Fibroblast of villous mesenchyme (primary cell): ENCODE measurements around the gene ZNF511. TPM values are rescaled to one million over a fixed set of nuclear protein-coding genes. Genes with fewer than 3 reads are reported as not detected.

Source experiments
- DNase-seq: peaks from one replicate; pipeline ENCODE4 v3.0.0-alpha.2; 2010; ENCODE audit warnings: low read depth
- H3K4me3 ChIP-seq: 2 replicates; pipeline ENCODE4 v1.5.1; 2011; ENCODE audit warnings: low read depth, mild to moderate bottlenecking, low read length
- CTCF ChIP-seq: IDR thresholded peaks from 2 replicates; pipeline ENCODE4 v1.5.1; 2012; ENCODE audit warnings: low read depth, mild to moderate bottlenecking, low read length; ENCODE audit not compliant: insufficient read depth
- total RNA-seq: library from RNA; depleted of rRNA; stranded (reverse); fragments of >200 nt; gene quantifications from 2 replicates; pipeline ENCODE4 v1.2.3, GENCODE V29; 2012

The ZNF511 gene
- total RNA-seq, 1 donor = 21.2 TPM

DNA sequence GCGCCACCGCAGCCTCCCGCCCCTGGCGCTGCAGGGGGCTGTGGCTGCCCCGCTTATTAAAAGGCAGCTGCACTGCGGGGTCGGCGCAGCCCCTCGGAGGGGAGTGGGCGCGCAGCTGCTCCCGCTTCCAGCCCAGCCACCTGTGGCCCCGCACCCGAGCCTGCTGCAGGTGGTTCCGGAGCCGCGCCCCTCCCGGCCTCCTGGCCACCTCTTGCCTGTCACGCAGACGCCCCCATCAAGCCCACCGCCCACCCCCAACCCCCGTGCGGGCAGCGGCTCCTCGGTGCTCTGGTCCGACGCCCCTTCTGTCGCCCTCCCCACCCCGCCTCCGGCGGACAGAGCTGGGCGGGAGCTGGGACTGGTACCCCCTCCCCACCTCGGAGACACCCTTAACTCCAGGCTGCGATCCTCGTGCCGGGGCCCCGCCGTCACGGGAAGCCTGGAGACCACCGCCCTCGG, 27.4 kb downstream of the ZNF511 start:
- no peak overlapping the region for H3K4me3 ChIP-seq
- TF ChIP-seq CTCF = no peak
- DNase-seq = no peak

- no peak for DNase-seq
- H3K4me3 ChIP-seq = peak within 1 kb of the TSS; percentile 52
- no peak for TF ChIP-seq CTCF
These were observed 28.1 kb downstream of the ZNF511 start, which contains the start of gene CALY for GRCh38 chr10:133336577-133337369. TSS of gene CALY (minus strand) at chr10:133336896. CDS start at chr10:133328989, 7,907 bp downstream.

DNA sequence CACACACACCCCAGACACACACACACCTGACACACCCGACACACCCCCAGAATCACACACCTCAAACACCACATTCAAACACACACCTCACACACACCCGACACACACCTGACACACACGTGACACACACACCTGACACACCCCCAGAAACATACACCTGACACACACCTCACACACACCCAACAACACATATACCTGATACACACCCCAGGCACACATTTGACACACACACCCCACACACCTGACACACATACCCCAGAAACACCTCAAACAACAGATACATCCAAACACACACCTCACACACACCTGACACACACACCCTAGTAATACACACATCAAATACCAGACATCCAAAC, 28.6 kb downstream of the ZNF511 start:
- no peak for DNase-seq
- no peak for TF ChIP-seq CTCF
- H3K4me3 ChIP-seq = no peak overlapping the region

DNA sequence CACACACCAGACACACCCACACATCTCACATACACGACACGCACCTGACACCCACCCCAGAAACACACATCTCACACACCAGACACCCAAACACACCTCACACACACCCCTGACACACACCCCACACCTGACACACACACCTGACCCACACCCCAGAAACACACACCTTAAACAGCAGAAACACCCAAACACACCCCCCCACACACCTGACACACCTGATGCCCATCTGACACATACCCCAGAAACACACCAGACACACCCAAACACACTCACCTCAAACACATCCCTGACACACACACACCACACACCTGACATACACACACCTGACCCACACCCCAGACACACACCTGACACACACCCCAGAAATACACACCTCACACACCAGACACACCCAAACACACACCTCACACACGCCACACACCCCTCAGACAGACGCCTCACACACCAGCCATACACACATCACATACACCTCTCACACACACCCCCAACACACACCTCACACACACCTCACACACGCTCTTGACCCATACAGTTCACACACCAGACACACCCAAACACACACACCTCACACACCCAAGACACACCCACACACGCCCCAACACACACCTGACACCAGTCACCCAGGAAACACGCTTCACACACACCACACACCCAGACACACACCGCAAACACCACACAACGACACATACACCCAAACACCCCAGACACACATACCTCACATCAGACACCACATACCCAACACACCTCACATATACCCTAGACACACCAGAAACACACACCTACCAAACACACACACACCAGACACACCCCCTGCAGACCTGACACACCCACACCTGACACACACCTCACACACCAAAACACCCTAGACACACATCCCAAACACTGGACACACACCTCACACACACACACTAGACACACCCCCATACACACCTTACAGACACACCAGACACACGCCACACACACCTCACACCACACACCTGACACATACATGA, 29.7 kb downstream of the ZNF511 start:
- no peak for TF ChIP-seq CTCF
- no peak for DNase-seq
- no peak overlapping the region for H3K4me3 ChIP-seq

DNA sequence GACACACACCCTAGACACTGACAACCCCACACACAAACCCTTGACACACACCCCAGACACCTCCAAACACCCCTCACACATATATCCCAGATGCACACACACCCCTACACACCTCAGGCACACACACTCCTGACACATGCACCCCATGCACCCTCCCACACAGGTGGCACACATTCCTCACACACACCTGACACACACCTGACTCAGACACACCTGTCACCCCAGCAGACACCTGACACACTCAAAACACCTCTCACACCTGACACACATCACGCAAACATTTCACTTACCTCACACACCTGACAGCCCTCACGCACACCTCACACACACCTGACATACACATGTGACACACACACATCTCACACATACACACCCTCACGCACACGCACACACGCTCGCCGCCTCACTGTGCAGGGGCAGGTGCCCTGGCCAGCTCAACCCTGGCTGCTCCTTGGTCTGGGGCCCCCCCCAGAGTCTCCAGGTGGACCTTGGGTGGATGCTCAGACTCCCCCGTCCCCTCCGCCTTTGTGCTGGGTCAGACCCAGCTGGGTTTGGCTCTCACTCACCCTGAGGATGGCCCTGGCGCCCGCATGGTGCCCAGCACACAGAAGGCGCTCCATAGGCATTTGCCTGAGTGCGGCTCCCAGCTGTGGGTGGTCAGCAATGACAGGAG, 31.1 kb downstream of the ZNF511 start:
- H3K4me3 ChIP-seq = no peak overlapping the region
- TF ChIP-seq CTCF = no peak
- no peak for DNase-seq

- DNase-seq = no peak
- no peak overlapping the region for H3K4me3 ChIP-seq
- no peak for TF ChIP-seq CTCF
These were observed 33.3 kb downstream of the ZNF511 start for GRCh38 chr10:133341983-133342382.
